SK-N-SH (cell line): Measurements from ENCODE around the gene UPF2. TPM values are rescaled to one million over a fixed set of nuclear protein-coding genes. Genes with fewer than 3 reads are reported as not detected.

Experiments used
- CTCF ChIA-PET: fragments of 300-600, 350-600 bp; formaldehyde crosslinking; extraction: SDS; loops from one replicate; lab custom pipeline; 2021; lab: Yijun Ruan, JAX
- POLR2A ChIA-PET: fragments of 350-600 bp; sonication (Branson Sonifier 250); formaldehyde crosslinking; extraction: SDS; loops from one replicate; lab custom pipeline; 2020; ENCODE audit warnings: antibody characterized with exemption, inconsistent platforms; lab: Yijun Ruan, JAX
- DNase-seq: peaks from one replicate; pipeline ENCODE4 v3.0.0; 2012
- H2AFZ ChIP-seq: fragments of 200-600 bp; sonication (generic); 2 replicates; pipeline ENCODE4 v1.8.1; 2016; ENCODE audit warnings: antibody characterized with exemption, mild to moderate bottlenecking, low read depth
- H3F3A ChIP-seq: fragments of 200-600 bp; sonication (generic); replicated peaks from 2 replicates; pipeline ENCODE3; 2016; ENCODE audit warnings: antibody characterized with exemption, mild to moderate bottlenecking; ENCODE audit not compliant: insufficient read depth
- H3K27ac ChIP-seq, 2 experiments: fragments of 200-500 bp in 1 of 2; fragments of 200-600 bp in 1 of 2; sonication (Bioruptor generic) in 1 of 2; sonication (generic), shearing (Covaris generic) in 1 of 2; 2 replicates each; pipeline versions ENCODE4 v1.5.1 to v1.6.1; 2014 to 2016; ENCODE audit warnings: low read depth in 2 of 2, inconsistent platforms in 1 of 2, low read length in 1 of 2, mild to moderate bottlenecking in 1 of 2, mixed read lengths in 1 of 2
- H3K27me3 ChIP-seq: fragments of 200-600 bp; sonication (generic), shearing (Covaris generic); 2 replicates; pipeline ENCODE4 v1.6.1; 2016; ENCODE audit warnings: mixed run types; ENCODE audit not compliant: insufficient read depth
- H3K36me3 ChIP-seq, 2 experiments: fragments of 200-500 bp in 1 of 2; fragments of 200-600 bp in 1 of 2; sonication (Bioruptor generic) in 1 of 2; sonication (generic) in 1 of 2; replicated peaks in 1 of 2; 2 replicates each; pipeline versions ENCODE3 to v1.5.1; 2014 to 2016; ENCODE audit warnings: low read length in 1 of 2, mild to moderate bottlenecking in 1 of 2; ENCODE audit not compliant: insufficient read depth in 2 of 2, control insufficient read depth in 1 of 2
- H3K4me1 ChIP-seq, 2 experiments: fragments of 200-500 bp in 1 of 2; fragments of 200-600 bp in 1 of 2; sonication (Bioruptor generic) in 1 of 2; sonication (generic), shearing (Covaris generic) in 1 of 2; 2 replicates each; pipeline versions ENCODE4 v1.5.1 to v1.6.1; 2014 to 2016; ENCODE audit warnings: low read depth in 1 of 2, low read length in 1 of 2, mixed run types in 1 of 2; ENCODE audit not compliant: insufficient read depth in 2 of 2, control insufficient read depth in 1 of 2
- H3K4me2 ChIP-seq: fragments of 200-600 bp; sonication (generic), shearing (Covaris generic); 2 replicates; pipeline ENCODE4 v1.6.1; 2017; ENCODE audit warnings: mixed run types
- H3K4me3 ChIP-seq, 2 experiments: fragments of 200-500 bp in 1 of 2; fragments of 200-600 bp in 1 of 2; sonication (Bioruptor generic) in 1 of 2; sonication (generic), shearing (Covaris generic) in 1 of 2; 2 replicates each; pipeline versions ENCODE4 v1.5.1 to v1.8.1; 2014 to 2016; ENCODE audit warnings: low read depth in 2 of 2, inconsistent platforms in 1 of 2, low read length in 1 of 2, mild to moderate bottlenecking in 1 of 2, mixed read lengths in 1 of 2, moderate library complexity in 1 of 2
- H3K79me2 ChIP-seq: fragments of 200-600 bp; sonication (generic); 2 replicates; pipeline ENCODE4 v1.8.1; 2017; ENCODE audit warnings: mild to moderate bottlenecking; ENCODE audit not compliant: insufficient read depth
- H3K9ac ChIP-seq: fragments of 200-600 bp; sonication (generic); 2 replicates; pipeline ENCODE4 v1.6.1; 2017; ENCODE audit warnings: mixed run types
- H3K9me2 ChIP-seq: fragments of 200-600 bp; sonication (generic); 2 replicates; pipeline ENCODE4 v1.6.1; 2017; ENCODE audit warnings: mixed run types
- H3K9me3 ChIP-seq: fragments of 200-600 bp; sonication (generic); 2 replicates; pipeline ENCODE4 v1.6.1; 2017; ENCODE audit warnings: mixed run types, mild to moderate bottlenecking, moderate library complexity
- H4K20me1 ChIP-seq: fragments of 200-600 bp; sonication (generic); 2 replicates; pipeline ENCODE4 v1.6.1; 2017; ENCODE audit warnings: mild to moderate bottlenecking, mixed run types; ENCODE audit not compliant: insufficient read depth
- CHD2 ChIP-seq: fragments of 150-350 bp; IDR thresholded peaks from 2 replicates; pipeline ENCODE4 v1.6.1; 2018; ENCODE audit warnings: low read length; ENCODE audit not compliant: partially characterized antibody
- CTCF ChIP-seq: fragments of 200-600 bp; sonication (generic); IDR thresholded peaks from 2 replicates; pipeline ENCODE4 v1.6.1; 2017; ENCODE audit warnings: antibody characterized with exemption, mild to moderate bottlenecking, moderate library complexity
- ELF1 ChIP-seq: IDR thresholded peaks from 2 replicates; pipeline ENCODE4 v1.4.0; 2012
- FOSL2 ChIP-seq: IDR thresholded peaks from 2 replicates; pipeline ENCODE4 v1.4.0; 2012; ENCODE audit warnings: low read depth, mild to moderate bottlenecking, moderate library complexity, borderline replicate concordance
- FOXM1 ChIP-seq: IDR thresholded peaks from 2 replicates; pipeline ENCODE4 v1.4.0; 2012; ENCODE audit warnings: low read depth, mild to moderate bottlenecking
- IRF3 ChIP-seq: fragments of 150-350 bp; IDR thresholded peaks from 2 replicates; pipeline ENCODE4 v1.6.1; 2016; ENCODE audit warnings: mild to moderate bottlenecking, low read depth, low read length
- MXI1 ChIP-seq: IDR thresholded peaks from 2 replicates; pipeline ENCODE4 v1.6.1; 2012; ENCODE audit warnings: mild to moderate bottlenecking, low read depth, low read length, improper control_type of control experiment
- NFIC ChIP-seq: IDR thresholded peaks from 2 replicates; pipeline ENCODE4 v1.4.0; 2012; ENCODE audit warnings: borderline replicate concordance
- PBX3 ChIP-seq: IDR thresholded peaks from 2 replicates; pipeline ENCODE4; 2012
- RAD21 ChIP-seq: IDR thresholded peaks from 2 replicates; pipeline ENCODE4 v1.6.1; 2012; ENCODE audit warnings: mild to moderate bottlenecking, low read length
- RCOR1 ChIP-seq: fragments of 150-350 bp; IDR thresholded peaks from 2 replicates; pipeline ENCODE4 v1.6.1; 2017; ENCODE audit warnings: antibody characterized with exemption, low read length
- RFX5 ChIP-seq: IDR thresholded peaks from 2 replicates; pipeline ENCODE4 v1.6.1; 2012; ENCODE audit warnings: mild to moderate bottlenecking, improper control_type of control experiment, low read length
- TAF1 ChIP-seq: IDR thresholded peaks from 2 replicates; pipeline ENCODE4 v1.6.1; 2012; ENCODE audit warnings: low read depth, mild to moderate bottlenecking, low read length, moderate library complexity, borderline replicate concordance
- TEAD4 ChIP-seq: IDR thresholded peaks from 2 replicates; pipeline ENCODE4 v1.4.0; 2012; ENCODE audit warnings: mild to moderate bottlenecking, borderline replicate concordance; ENCODE audit not compliant: insufficient read depth
- USF2 ChIP-seq: fragments of 150-350 bp; IDR thresholded peaks from 2 replicates; pipeline ENCODE4 v1.6.1; 2017; ENCODE audit warnings: antibody characterized with exemption, low read length, low read depth, borderline replicate concordance
- YY1 ChIP-seq: IDR thresholded peaks from 2 replicates; pipeline ENCODE4 v1.4.0; 2012; ENCODE audit warnings: low read depth, mild to moderate bottlenecking
- WGBS: methylation state at CpG from one replicate; pipeline ENCODE4 v1.1.6; 2017; ENCODE audit warnings: low lambda C conversion rate; 5-methylcytosine and 5-hydroxymethylcytosine counted together
- polyA plus RNA-seq, 3 experiments: library from polyadenylated mRNA; depleted of rRNA; stranded (reverse); fragments of >200 nt; gene quantifications; 2 replicates each; pipeline ENCODE4 v1.2.3, GENCODE V29; 2012

The UPF2 gene
- polyA plus RNA-seq, 1 of the 3 experiments (the other 2 are of a cell fraction): 4.7 TPM

- TF ChIP-seq CTCF (no peak), CHD2 (no peak)
Observed at GRCh38 chr10:11881030-11881476, 161.6 kb downstream of the UPF2 start (continued).

- ChIA-PET CTCF (no interaction called here), POLR2A (no interaction called here)
- no peak for DNase-seq
- no peak overlapping the region for H3K9ac ChIP-seq
- H2AFZ ChIP-seq: no peak overlapping the region
- H3K27ac ChIP-seq: no peak overlapping the region
- no peaks in the 10 kb centered on the region for H3K36me3 ChIP-seq
- H3K79me2 ChIP-seq: no peaks in the 10 kb centered on the region
- no peak overlapping the region for H3K4me2 ChIP-seq
- no peaks in the 10 kb centered on the region; a peak in 1 of 4 replicates for H3K4me1 ChIP-seq
- H3F3A ChIP-seq: no peaks in the 10 kb centered on the region
- no peaks in the 10 kb centered on the region for H3K27me3 ChIP-seq
- H3K9me2 ChIP-seq: no peaks in the 10 kb centered on the region
- no peaks in the 10 kb centered on the region for H3K9me3 ChIP-seq
- no peaks in the 10 kb centered on the region for H4K20me1 ChIP-seq
- WGBS: 88% methylated on average over 24 of the region's 32 CpGs
- TF ChIP-seq PBX3 (no peak), FOXM1 (no peak), TAF1 (no peak), RCOR1 (no peak), YY1 (no peak), RAD21 (no peak), IRF3 (no peak), MXI1 (no peak), NFIC (no peak), TEAD4 (no peak), USF2 (no peak), RFX5 (no peak), FOSL2 (no peak), ELF1 (no peak), CHD2 (no peak)
- H3K4me3 ChIP-seq: no peak overlapping the region
Observed at GRCh38 chr10:11880151-11881029, 162.2 kb downstream of the UPF2 start.
